T47D (cell line): ENCODE results near the gene ZDHHC7.

Source experiments
- DNase-seq, 2 experiments: peaks; one replicate each; pipeline versions ENCODE4 v3.0.0 to v3.0.0-alpha.2; 2011 to 2012; ENCODE audit warnings: low read depth in 1 of 2, low spot score in 1 of 2
- JUND ChIP-seq: IDR thresholded peaks from 2 replicates; pipeline ENCODE4 v1.6.1; 2012; ENCODE audit warnings: low read depth
- in situ Hi-C: cut with HindIII; loops from 2 replicates; pipeline ENCODE4 v1.10.0; 2016; ENCODE audit warnings: low sequenced_read_pairs, low pct_unique_long_range_greater_than_20kb

ZDHHC7 gene

GRCh38 chr16:84975066-84975465 is 36.3 kb downstream of the ZDHHC7 start:
- in situ Hi-C loops, result no loop called here
- DNase-seq, result no peak
- no peak for TF ChIP-seq JUND

GRCh38 chr16:84973776-84974523 is 37.4 kb downstream of the ZDHHC7 start:
- in situ Hi-C loops, result no loop called here
- TF ChIP-seq JUND, result no peak
- DNase-seq, result no peak

- in situ Hi-C loops, result no loop called here
- TF ChIP-seq JUND, result no peak
- DNase-seq, result no peak
These were observed 38.1 kb downstream of the ZDHHC7 start for GRCh38 chr16:84973236-84973635.

GRCh38 chr16:84970447-84971127 is 40.7 kb downstream of the ZDHHC7 start:
- in situ Hi-C loops, result no loop called here
- no peak for TF ChIP-seq JUND

GRCh38 chr16:84967828-84968227 is 43.5 kb downstream of the ZDHHC7 start:
- no peak for TF ChIP-seq JUND
- in situ Hi-C loops, result no loop called here
- no peak for DNase-seq

More at GRCh38 chr16:84970447-84971127, 40.7 kb downstream of the ZDHHC7 start:
- peak; percentile 85 to 90 for DNase-seq

- no peak for TF ChIP-seq JUND
- in situ Hi-C loops, result no loop called here
- no peak for DNase-seq
These were observed 45.6 kb downstream of the ZDHHC7 start for GRCh38 chr16:84965428-84966415.

GRCh38 chr16:84964386-84965128 is 46.8 kb downstream of the ZDHHC7 start:
- no peak for DNase-seq
- in situ Hi-C loops, result no loop called here
- TF ChIP-seq JUND, result no peak

- DNase-seq, result no peak
- in situ Hi-C loops, result no loop called here
- no peak for TF ChIP-seq JUND
These were observed 48.3 kb downstream of the ZDHHC7 start for GRCh38 chr16:84963066-84963465.

- DNase-seq, result no peak
- TF ChIP-seq JUND, result no peak
- in situ Hi-C loops, result no loop called here
These were observed 50.4 kb downstream of the ZDHHC7 start for GRCh38 chr16:84960942-84961341.

- TF ChIP-seq JUND, result no peak
- no peak for DNase-seq
- in situ Hi-C loops, result no loop called here
These were observed 51.4 kb downstream of the ZDHHC7 start for GRCh38 chr16:84959784-84960417.

GRCh38 chr16:84959045-84959576 is 52.2 kb downstream of the ZDHHC7 start:
- DNase-seq, result peak in 1 of 2 experiments; percentile 66
- in situ Hi-C loops, result no loop called here
- no peak for TF ChIP-seq JUND

- no peak for TF ChIP-seq JUND
- in situ Hi-C loops, result no loop called here
- DNase-seq, result no peak
These were observed 53.5 kb downstream of the ZDHHC7 start for GRCh38 chr16:84957792-84958191.
